Activated CD8-positive, alpha-beta memory T cell treated with anti-CD3 and anti-CD28 coated beads for 48 hours (primary cell): ENCODE results near the gene ENTPD1.
"Not testable (repeated sequence)": the region's sequence is repeated elsewhere in the genome, so short reads cannot be mapped to it uniquely, and the experiment has no call there.

Experiments
- DNase-seq, 3 experiments: peaks; one replicate each; pipeline ENCODE4 v3.0.0-alpha.2; 2020; ENCODE audit warnings: low read depth in 2 of 3, low spot score in 2 of 3

The ENTPD1 gene

GRCh38 chr10:95861386-95861785 lies 105.4 kb downstream of the ENTPD1 start:
- no peak for DNase-seq

GRCh38 chr10:95864906-95865813 lies 109.2 kb downstream of the ENTPD1 start:
- DNase-seq: no peak

- DNase-seq: no peak
Measured at GRCh38 chr10:95865814-95866466, 110.0 kb downstream of the ENTPD1 start.

GRCh38 chr10:95866467-95866842 lies 110.5 kb downstream of the ENTPD1 start:
- no peak for DNase-seq

GRCh38 chr10:95867866-95868265 lies 111.9 kb downstream of the ENTPD1 start:
- no peak for DNase-seq

- DNase-seq: no peak
Measured at GRCh38 chr10:95872158-95872711, 116.3 kb downstream of the ENTPD1 start.

GRCh38 chr10:95873139-95873538 lies 117.2 kb downstream of the ENTPD1 start:
- no peak for DNase-seq

GRCh38 chr10:95873651-95874050 lies 117.7 kb downstream of the ENTPD1 start:
- no peak for DNase-seq

- DNase-seq: not testable (repeated sequence)
Measured at GRCh38 chr10:95874783-95875182, 118.8 kb downstream of the ENTPD1 start.

- DNase-seq: no peak
Measured at GRCh38 chr10:95876756-95877155, 120.8 kb downstream of the ENTPD1 start.

- no peak for DNase-seq
Measured at GRCh38 chr10:95877881-95878280, 121.9 kb downstream of the ENTPD1 start.

- no peak for DNase-seq
Measured at GRCh38 chr10:95880704-95881103, 124.7 kb downstream of the ENTPD1 start.

- DNase-seq: no peak
Measured at GRCh38 chr10:95881316-95881715, 125.4 kb downstream of the ENTPD1 start.

- DNase-seq: no peak
Measured at GRCh38 chr10:95889830-95890229, 133.9 kb downstream of the ENTPD1 start.

- no peak for DNase-seq
Measured at GRCh38 chr10:95896071-95896850, 140.3 kb downstream of the ENTPD1 start.

GRCh38 chr10:95905897-95906580 lies 150.1 kb downstream of the ENTPD1 start:
- DNase-seq: not testable (repeated sequence)

GRCh38 chr10:95906677-95907455 lies 150.9 kb downstream of the ENTPD1 start:
- peak; percentile 4 to 6 (median 6) for DNase-seq

- peak; percentile 37 to 49 (median 42) for DNase-seq
Measured at GRCh38 chr10:95907456-95908253, 151.7 kb downstream of the ENTPD1 start, which contains the start of gene CC2D2B. Gene CC2D2B (plus strand): TSS chr10:95907975. CDS start chr10:95911324, 3,349 bp downstream.

GRCh38 chr10:95908450-95908849 lies 152.5 kb downstream of the ENTPD1 start:
- no peak for DNase-seq
